GM18870 (cell line): ENCODE measurements around the gene PRR12.
A peak's percentile ranks its signal among the peaks of the same experiment; 100 is the strongest.
"Not testable (repeated sequence)": the region's sequence is repeated elsewhere in the genome, so short reads cannot be mapped to it uniquely, and the experiment has no call there.

Source experiments
- ATAC-seq: cut with Tn5 transposase; IDR thresholded peaks from one replicate; pipeline ENCODE4 v1.9.1; 2021; ENCODE audit warnings: moderate library complexity; ENCODE audit not compliant: unreplicated experiment

The PRR12 gene

DNA sequence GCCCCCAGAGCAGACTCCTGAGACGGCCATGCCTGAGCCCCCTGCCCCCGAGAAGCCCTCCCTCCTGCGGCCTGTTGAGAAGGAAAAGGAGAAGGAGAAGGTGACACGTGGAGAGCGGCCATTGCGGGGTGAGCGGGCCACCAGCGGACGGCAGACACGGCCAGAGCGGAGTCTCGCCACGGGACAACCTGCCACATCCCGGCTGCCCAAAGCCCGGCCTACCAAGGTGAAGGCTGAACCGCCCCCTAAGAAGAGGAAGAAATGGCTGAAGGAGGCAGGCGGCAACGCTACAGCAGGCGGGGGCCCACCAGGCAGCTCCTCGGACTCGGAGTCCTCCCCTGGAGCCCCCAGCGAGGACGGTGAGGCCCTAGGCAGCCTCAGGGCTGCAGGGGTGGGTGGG lies 24.9 kb downstream of the PRR12 start:
- ATAC-seq, result no peak

GRCh38 chr19:49616532-49616931 lies 25.6 kb downstream of the PRR12 start:
- ATAC-seq, result no peak

GRCh38 chr19:49616945-49617344 lies 26.0 kb downstream of the PRR12 start:
- ATAC-seq, result no peak

DNA sequence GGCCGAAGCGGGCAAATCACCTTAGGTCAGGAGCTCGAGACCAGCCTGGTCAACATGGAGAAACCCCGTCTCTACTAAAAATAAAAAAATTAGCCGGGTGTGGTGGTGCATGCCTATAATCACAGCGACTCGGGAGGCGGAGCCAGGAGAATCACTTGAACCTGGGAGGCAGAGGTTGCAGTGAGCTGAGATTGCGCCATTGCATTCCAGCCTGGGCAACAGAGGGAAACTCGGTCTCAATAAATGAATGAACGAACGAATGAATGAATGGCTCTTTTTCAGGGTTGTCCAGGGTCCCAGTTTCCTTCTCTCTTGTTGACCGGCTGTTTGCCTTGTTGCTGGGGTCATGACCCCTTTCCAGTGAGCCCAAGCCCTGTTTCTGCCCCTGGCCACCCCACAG lies 26.9 kb downstream of the PRR12 start:
- not testable (repeated sequence) for ATAC-seq

DNA sequence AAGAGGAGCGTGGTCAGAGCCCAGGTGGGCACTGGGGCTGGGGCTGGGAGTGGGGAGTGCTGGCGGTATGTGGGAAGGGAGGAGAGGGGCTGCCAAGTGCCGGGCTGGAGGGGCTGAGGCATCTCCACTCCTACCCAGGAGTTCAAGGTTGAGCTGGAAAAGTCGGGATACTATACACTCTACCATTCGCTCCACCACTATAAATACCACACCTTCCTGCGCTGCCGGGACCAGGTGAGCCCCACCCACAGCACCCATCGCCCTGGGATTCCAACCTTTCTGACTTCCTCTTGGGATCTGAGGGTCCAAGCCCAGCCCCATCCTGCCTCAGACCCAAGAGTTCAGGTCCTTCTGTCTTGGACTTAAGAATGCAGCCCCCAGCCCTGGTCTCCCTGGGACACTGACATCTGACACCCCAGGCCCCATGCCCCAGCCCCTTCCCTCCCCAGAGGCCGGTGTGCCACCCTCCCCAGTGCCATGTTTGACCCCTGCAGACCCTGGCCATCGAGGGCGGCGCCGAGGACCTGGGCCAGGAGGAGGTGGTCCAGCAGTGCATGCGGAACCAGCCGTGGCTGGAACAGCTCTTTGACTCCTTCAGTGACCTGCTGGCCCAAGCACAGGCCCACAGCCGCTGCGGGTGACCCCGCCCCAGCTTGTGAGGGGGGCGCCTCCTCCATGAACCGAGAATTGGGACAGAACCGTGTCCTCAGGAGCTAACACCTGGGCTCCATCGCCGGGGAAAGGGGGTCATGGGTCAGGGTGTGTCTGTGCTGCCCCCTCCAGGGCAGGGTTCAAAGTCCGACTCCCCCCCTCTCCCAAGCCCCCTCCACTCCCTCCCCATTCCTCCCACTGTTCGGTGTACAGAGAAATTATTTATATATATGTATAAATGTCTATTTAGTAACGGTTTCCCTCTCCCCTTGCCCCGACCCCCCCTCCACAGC lies 34.3 kb downstream of the PRR12 start:
- no peak for ATAC-seq

- ATAC-seq, result no peak
These were observed 35.2 kb downstream of the PRR12 start for GRCh38 chr19:49626226-49626625.

GRCh38 chr19:49629659-49630058 lies 38.7 kb downstream of the PRR12 start:
- no peak for ATAC-seq

DNA sequence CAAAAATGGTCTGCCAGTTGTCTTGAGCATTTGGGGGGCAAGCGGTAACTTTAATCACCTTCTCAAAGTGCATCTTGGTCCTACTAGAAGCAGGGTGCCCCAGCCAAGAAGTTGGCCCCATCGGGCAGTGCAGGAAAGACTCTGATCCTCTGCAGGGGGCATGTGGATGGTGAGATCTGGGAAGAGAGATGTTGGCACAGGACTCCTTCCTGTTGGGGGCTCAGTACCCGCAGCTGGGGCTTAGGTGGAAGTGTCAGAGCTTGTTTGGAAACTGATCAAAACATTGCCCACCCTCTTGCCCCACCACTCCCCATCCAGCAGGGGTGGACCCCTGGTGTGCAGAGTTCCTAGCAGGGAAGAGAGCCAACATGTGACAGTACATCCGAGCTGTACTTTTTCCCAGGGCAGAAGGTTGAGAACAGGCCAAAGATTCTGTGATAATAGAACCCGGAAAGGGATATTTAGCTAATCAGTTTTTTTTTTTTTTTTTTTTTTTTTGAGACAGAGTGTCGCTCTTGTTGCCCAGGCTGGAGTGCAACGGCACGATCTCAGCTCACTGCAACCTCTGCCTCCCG lies 40.1 kb downstream of the PRR12 start:
- ATAC-seq, result no peak

GRCh38 chr19:49631610-49632192 lies 40.7 kb downstream of the PRR12 start:
- no peak for ATAC-seq

GRCh38 chr19:49632576-49632975 lies 41.6 kb downstream of the PRR12 start:
- no peak for ATAC-seq

DNA sequence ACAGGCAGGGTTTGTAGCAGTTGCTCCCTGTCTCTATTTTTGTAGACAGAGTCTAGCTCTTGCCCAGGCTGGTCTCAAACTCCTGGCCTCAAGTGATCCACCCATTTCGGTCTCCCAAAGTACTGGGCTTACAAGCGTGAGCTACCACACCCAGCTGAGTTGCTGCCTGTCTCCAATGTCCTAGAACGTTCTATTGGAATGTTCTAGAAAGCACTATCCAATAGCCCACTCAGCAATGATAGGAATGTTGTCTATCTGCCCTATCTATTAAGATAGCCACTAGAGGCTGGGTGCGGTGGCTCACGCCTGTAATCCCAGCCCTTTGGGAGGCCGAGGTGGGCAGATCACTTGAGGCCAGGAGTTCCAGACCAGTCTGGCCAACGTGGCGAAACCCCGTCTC lies 42.3 kb downstream of the PRR12 start:
- ATAC-seq, result not testable (repeated sequence)

DNA sequence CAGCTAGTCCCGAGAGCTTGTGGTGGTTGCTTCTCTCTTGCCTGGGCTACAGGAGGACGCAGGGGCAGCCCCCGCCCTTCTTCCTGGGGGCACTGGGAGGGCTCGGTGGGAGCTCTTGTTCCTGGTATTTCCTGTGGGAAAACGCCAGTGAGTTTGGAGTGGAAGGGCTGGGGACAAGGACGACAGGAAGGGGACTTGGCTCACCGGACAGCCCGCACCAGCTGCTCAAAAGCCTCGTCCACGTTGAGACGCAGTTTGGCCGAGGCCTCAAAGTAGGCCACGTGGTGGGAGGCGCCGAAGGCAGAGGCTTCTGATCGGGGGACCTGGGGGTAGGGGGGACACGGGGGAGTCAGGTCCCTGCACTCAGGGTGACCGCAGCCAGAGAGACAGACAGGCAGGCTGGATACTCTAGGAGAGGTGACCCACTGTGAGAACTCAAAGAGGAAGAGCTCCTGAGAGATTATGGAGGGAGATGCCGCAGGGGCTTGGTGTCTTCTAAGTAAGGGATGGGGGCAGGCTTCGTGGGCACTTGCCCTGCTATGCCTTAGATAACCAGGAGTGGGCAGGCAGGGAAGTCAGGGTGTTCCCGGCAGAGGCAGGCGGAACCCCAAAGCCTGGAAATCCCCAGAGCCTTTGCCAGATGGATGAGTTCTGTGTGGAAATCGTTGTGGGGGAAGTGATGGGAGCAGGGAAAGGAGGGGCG lies 44.7 kb downstream of the PRR12 start:
- no peak for ATAC-seq

DNA sequence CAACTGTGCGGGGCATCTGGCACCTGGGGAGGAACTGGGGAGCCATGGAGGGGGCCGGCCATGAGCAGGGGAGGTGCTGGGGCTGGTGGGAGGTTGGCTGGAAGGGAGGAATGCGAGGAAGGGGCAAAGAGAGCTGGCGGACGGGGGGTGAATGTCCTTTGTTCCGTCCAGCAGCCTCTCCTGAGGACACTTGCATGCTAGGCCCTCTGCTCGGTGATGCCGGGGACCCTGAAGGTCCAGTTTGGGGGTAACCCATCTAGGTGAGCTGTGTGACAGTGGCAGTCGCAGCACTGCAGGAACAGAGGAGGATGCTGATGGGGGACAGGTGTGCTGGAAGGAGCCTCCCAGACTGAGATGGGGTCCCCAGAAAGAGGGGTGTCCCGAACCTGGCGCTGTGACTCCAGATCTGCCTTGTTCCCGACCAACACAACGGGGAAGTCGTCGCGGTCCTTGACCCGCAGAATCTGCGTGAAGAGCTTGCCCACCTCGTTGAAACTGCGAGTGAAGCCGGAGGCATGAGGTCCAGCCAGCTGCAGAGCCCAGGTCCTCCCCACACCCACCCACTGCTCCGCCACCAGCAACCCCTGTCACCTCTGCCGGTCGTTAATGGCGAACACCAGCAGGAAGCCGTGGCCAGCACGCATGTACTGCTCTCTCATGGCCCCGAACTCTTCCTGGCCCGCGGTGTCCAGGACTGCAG lies 45.4 kb downstream of the PRR12 start:
- ATAC-seq, result no peak

DNA sequence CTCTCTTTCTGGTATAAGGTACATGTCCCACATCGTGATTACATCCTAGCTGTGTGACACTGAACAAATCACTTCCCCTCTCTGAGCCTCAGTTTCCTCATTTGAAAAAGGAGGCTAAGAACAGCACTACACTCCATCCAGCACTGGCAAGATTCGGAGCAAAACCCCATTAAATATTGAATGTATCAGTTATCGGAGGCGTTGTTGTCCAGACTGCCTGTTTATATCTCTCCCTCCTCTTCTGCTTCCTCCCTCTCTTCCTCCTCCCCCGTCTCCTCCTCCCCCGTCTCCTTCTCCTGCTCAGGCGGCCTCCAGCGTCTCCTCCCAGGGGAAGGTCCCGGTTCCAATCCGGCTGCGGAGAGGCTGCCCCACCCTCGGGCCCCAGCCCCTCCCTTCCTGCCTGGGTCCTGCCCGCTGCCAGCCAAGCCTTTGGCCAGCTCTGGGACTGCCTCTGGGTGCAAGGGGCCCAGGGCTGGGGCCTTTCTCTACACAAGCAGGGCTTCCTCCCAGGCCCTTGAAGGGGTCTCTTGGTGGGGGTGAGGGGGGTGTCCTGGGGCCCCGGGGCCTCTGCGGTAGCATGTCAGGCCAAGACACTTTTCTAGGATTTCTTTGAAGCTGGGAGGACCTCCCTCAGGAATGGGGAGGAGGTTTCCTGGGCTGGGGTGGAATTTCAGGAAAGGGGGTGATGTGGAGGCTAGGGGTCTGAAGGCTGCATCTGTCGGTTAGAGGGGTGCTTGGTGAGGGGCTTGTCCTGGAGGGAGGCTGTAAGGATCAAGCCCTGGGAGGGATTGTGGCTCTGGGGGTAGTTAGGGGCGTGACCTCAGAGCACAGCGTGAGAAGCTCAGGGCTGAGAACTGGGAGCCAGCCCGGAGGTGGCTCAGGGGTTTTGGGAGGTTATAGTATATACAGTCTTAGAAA lies 47.1 kb downstream of the PRR12 start:
- ATAC-seq, result no peak

- ATAC-seq, result no peak
These were observed 48.6 kb downstream of the PRR12 start for GRCh38 chr19:49639401-49640112.

DNA sequence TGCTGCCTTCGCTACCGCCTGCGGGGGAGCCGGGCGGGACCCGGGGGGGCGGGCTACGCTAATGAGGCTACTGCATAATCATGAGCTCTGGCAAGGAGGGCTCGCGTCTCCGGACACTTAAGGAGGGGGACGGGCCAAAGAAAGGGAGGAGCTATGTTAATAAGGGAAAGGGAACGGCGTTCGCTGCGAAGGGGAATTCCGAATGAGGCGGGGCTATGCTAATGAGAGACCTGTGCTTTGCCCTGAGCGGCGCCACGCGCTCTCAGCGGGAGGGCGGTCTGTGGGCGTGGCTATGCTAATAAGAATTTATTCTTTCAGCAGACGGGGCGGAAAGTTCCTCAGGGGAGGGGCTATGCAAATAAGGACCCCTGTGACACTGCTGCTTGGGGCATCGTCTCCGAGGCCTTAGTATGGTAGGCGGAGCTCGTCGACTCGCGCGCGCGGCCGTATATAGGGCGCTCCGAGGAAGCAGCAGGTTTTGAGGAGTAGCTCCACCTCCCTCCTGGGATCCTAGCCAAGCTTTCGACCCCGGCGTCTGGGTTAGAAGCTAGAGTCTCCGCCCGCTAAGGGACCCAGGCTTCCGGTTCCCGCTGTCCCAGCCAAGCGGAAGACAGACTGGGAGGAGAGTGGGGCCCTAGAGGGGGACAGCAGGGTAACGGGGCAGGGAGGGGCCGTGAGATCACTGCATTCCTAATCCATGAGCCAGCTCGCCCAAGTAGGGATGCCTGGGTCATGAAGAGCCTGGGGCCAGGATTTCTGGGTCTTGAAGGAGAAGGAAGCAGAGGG lies 49.3 kb downstream of the PRR12 start, which contains the start of gene RRAS:
RRAS (minus strand) TSS at position 31 of the 786 bp plus-strand sequence. CDS start 45 bp downstream, outside the sequence.
- ATAC-seq, result peak; percentile 65

DNA sequence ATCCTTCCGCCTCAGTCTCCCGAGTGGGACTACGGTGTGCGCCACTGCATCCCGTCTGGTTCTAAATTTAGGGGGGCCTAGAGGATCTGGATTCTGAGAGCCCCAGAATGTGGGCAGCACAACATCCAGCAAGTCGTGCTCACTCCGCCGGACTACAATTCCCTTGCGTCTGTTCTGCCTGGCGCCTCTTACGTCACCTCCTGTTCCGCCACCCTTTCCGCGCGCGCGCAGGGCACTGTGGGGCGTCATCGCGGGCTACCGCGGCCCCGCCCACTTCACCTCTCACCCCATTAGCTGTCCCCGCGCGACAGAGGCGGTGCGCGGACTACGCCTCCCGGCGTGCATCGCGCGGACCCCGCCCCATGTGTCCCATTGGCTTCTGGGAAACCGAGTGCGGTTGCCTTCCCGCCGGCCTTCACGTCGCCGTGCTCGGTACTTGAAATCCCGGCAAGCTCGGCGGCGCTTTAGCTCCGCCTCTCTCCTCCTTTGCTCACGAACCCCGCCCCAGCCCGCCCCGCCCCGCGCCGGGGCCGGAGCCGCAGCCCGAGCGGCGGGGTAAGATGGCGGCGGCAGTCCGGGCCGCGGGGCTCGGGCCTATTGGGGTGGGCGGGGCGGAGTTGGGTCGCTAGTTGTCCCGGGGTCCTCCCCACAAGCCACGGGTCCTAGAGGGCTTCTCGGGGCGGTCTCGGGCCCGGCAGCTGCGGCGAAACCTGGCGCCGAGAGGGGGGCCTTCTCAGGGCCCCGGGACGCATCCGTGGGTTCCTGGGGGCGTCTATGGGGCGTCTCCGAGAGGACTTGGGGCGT lies 50.9 kb downstream of the PRR12 start, which contains the start of gene SCAF1:
SCAF1 (plus strand) TSS at position 522 of the 804 bp plus-strand sequence. CDS start 2,818 bp downstream, outside the sequence.
- peak; percentile 54 for ATAC-seq
